Loucy (cell line): ENCODE results near the gene RPS6KA1.

Source experiments
- EZH2phosphoT487 ChIP-seq: fragments of 200-600 bp; IDR thresholded peaks from 2 replicates; pipeline ENCODE4 v1.6.1; 2018; ENCODE audit warnings: antibody characterized with exemption, mild to moderate bottlenecking, moderate library complexity, borderline replicate concordance
- TF ChIP-seq, protein P1 (sequence below): fragments of 200-600 bp; sonication (generic); conservative IDR thresholded peaks from 2 replicates; pipeline ENCODE4 v1.5.1; 2014; ENCODE audit warnings: mild to moderate bottlenecking, antibody characterized with exemption, low read length

DNA sequence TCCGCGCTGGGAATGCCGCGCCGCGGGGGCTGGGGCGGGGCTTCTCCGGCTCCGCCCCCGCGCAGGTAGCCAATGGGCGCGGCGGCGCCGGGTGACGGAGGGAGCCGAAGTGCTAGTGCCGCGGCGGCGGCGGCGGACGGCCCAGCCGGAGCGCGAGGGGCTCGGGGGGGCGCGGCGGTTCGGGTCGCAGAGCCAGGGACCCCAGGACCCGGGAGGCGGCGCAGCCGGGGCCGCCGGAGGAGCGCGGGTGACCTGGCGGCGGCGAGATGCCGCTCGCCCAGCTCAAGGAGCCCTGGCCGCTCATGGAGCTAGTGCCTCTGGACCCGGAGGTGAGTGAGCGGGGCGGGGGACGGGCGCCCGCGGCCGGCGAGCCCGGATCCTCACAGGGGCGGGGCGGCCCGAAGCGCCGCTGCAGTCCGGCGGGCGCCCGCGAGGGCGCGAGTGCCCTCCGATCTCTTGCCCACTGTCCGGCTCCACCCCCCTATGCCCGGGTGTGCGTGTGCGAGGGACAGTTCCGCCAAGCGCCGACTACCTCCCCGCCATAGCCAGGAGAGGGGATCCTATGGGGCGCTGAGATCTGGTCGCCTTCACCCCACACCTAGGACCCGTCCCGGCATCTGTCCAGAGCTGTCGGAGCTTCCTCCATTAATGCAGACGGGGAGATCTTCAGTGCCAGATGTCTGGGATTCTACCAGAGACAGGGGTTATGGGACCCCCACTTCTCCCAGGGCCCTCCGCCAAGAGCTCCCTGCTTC lies at the start of gene RPS6KA1:
- TF ChIP-seq, protein P1, sequence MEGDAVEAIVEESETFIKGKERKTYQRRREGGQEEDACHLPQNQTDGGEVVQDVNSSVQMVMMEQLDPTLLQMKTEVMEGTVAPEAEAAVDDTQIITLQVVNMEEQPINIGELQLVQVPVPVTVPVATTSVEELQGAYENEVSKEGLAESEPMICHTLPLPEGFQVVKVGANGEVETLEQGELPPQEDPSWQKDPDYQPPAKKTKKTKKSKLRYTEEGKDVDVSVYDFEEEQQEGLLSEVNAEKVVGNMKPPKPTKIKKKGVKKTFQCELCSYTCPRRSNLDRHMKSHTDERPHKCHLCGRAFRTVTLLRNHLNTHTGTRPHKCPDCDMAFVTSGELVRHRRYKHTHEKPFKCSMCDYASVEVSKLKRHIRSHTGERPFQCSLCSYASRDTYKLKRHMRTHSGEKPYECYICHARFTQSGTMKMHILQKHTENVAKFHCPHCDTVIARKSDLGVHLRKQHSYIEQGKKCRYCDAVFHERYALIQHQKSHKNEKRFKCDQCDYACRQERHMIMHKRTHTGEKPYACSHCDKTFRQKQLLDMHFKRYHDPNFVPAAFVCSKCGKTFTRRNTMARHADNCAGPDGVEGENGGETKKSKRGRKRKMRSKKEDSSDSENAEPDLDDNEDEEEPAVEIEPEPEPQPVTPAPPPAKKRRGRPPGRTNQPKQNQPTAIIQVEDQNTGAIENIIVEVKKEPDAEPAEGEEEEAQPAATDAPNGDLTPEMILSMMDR, result no peak
- no peak for TF ChIP-seq EZH2phosphoT487
